Neutrophil (primary cell): Measurements from ENCODE around the gene CCDC107.

ENCODE experiments used
- H3K27ac ChIP-seq: fragments of 200-600 bp; sonication (generic); 2 replicates; pipeline ENCODE4 v1.5.1; 2016; ENCODE audit warnings: mild to moderate bottlenecking, moderate library complexity
- H3K27me3 ChIP-seq: fragments of 200-600 bp; sonication (generic); 2 replicates; pipeline ENCODE4 v1.6.0; 2016; ENCODE audit warnings: mild to moderate bottlenecking
- H3K36me3 ChIP-seq: fragments of 200-600 bp; sonication (generic); 2 replicates; pipeline ENCODE4 v1.5.1; 2017
- H3K4me1 ChIP-seq, 2 experiments: fragments of 200-600 bp in 1 of 2; sonication (generic) in 1 of 2; 1 replicate in 1 of 2; 2 replicates in 1 of 2; pipeline versions ENCODE4 v1.5.1 to v1.6.1; 2013 to 2016; ENCODE audit warnings: low read depth in 1 of 2, low read length in 1 of 2, mild to moderate bottlenecking in 1 of 2, moderate library complexity in 1 of 2; ENCODE audit not compliant: control insufficient read depth in 1 of 2, insufficient read depth in 1 of 2
- H3K4me3 ChIP-seq, 2 experiments: fragments of 200-600 bp in 1 of 2; sonication (generic) in 1 of 2; 1 replicate in 1 of 2; 2 replicates in 1 of 2; pipeline ENCODE4 v1.5.1; 2013 to 2016; ENCODE audit warnings: low read depth in 1 of 2, low read length in 1 of 2, mild to moderate bottlenecking in 1 of 2, moderate library complexity in 1 of 2
- H3K9me3 ChIP-seq: fragments of 200-600 bp; sonication (generic); 2 replicates; pipeline ENCODE4 v1.5.1; 2016
- CTCF ChIP-seq: fragments of 200-600 bp; sonication (generic); IDR thresholded peaks from 2 replicates; pipeline ENCODE4 v1.5.1; 2016; ENCODE audit warnings: antibody characterized with exemption

The CCDC107 gene

GRCh38 chr9:35656831-35657545 is 1.1 kb upstream of the CCDC107 start:
- Histone ChIP-seq H3K27ac (peak overlapping the region; percentile 87), H3K36me3 (no peaks in the 10 kb centered on the region), H3K4me1 (peaks cover 26 to 29% of the 10 kb centered on the region in 2 experiments), H3K9me3 (no peaks in the 10 kb centered on the region), H3K4me3 (peak overlapping the region; percentile 86 to 87), H3K27me3 (no peaks in the 10 kb centered on the region)
- no peak for TF ChIP-seq CTCF

DNA sequence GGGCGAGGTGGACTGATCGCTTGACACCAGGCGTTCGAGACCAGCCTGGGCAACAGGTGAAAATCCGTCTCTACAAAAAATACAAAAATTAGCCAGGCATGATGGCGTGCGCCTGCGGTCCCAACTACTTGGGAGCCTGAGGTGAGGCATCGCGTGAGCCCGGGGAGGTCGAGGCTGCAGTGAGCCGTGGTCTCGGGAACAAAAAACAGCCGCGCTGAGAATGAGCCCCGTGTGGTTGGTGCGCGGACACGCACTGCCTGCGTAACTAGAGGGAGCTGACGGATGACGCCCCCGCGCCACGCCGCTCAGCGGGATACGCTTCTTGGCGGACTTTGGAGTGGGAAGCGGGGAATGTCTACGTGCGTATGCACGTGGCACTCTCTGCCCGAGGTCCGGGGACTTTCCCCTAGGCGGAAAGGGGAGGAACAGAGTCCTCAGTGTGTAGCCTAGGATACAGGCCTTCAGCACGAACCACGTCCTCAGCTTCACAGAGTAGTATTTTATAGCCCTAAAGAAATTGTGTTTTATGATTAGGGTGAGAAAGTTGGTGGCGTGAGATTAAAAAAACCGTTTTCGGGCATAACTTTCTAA is 451 bp upstream of the CCDC107 start, which contains the start of gene RMRP:
RMRP (minus strand) TSS at position 474 of the 591 bp plus-strand sequence.
- no peaks in the 10 kb centered on the region for H3K27me3 ChIP-seq
- H3K27ac ChIP-seq, result peak within 1 kb of the TSS; percentile 87
- H3K4me3 ChIP-seq, result peak within 1 kb of the TSS; percentile 86 to 87
- no peaks in the 10 kb centered on the region for H3K36me3 ChIP-seq
- peaks cover 26 to 29% of the 10 kb centered on the region in 2 experiments for H3K4me1 ChIP-seq
- no peaks in the 10 kb centered on the region for H3K9me3 ChIP-seq
- no peak for TF ChIP-seq CTCF

GRCh38 chr9:35658968-35659220 is 802 bp downstream of the CCDC107 start:
- Histone ChIP-seq H3K27ac (peak overlapping the region; percentile 87), H3K4me3 (peak overlapping the region; percentile 86 to 87), H3K9me3 (no peaks in the 10 kb centered on the region), H3K4me1 (peaks cover 30 to 35% of the 10 kb centered on the region in 2 experiments), H3K36me3 (no peaks in the 10 kb centered on the region), H3K27me3 (no peaks in the 10 kb centered on the region)
- no peak for TF ChIP-seq CTCF

- peaks cover 34 to 39% of the 10 kb centered on the region in 2 experiments for H3K4me1 ChIP-seq
- no peaks in the 10 kb centered on the region for H3K27me3 ChIP-seq
- no peaks in the 10 kb centered on the region for H3K9me3 ChIP-seq
- no peak overlapping the region for H3K27ac ChIP-seq
- no peaks in the 10 kb centered on the region for H3K36me3 ChIP-seq
- no peak overlapping the region for H3K4me3 ChIP-seq
- no peak for TF ChIP-seq CTCF
These were observed 1.2 kb downstream of the CCDC107 start for GRCh38 chr9:35659340-35659739.

GRCh38 chr9:35660966-35661415 is 2.9 kb downstream of the CCDC107 start:
- H3K4me1 ChIP-seq, result peaks cover 48 to 54% of the 10 kb centered on the region in 2 experiments
- H3K27me3 ChIP-seq, result no peaks in the 10 kb centered on the region
- no peak overlapping the region for H3K4me3 ChIP-seq
- no peak for TF ChIP-seq CTCF
- H3K27ac ChIP-seq, result no peak overlapping the region
- no peaks in the 10 kb centered on the region for H3K36me3 ChIP-seq
- no peaks in the 10 kb centered on the region for H3K9me3 ChIP-seq
